HT1080 (cell line): ENCODE results near the gene SERINC5. TPM values are rescaled to one million over a fixed set of nuclear protein-coding genes. Genes with fewer than 3 reads are reported as not detected.
A peak's percentile ranks its signal among the peaks of the same experiment; 100 is the strongest.

Experiments used
- DNase-seq: peaks from one replicate; pipeline ENCODE4 v3.0.0-alpha.2; 2015; ENCODE audit warnings: low read depth
- total RNA-seq: library from RNA; depleted of rRNA; stranded (reverse); fragments of >200 nt; shearing (Covaris generic); gene quantifications from 2 replicates; pipeline ENCODE4 v1.2.3, GENCODE V29; 2014

The SERINC5 gene
- total RNA-seq, 1 experiment from 2014 or later, result 4.4 TPM

- DNase-seq, result no peak
These were observed 25.4 kb downstream of the SERINC5 start for GRCh38 chr5:80230269-80230992.

- no peak for DNase-seq
These were observed 26.0 kb downstream of the SERINC5 start for GRCh38 chr5:80229902-80230255.

- no peak for DNase-seq
These were observed 27.8 kb downstream of the SERINC5 start for GRCh38 chr5:80227979-80228596.

- DNase-seq, result no peak
These were observed 29.9 kb downstream of the SERINC5 start for GRCh38 chr5:80225934-80226326.

GRCh38 chr5:80225189-80225933, 30.5 kb downstream of the SERINC5 start:
- DNase-seq, result no peak

GRCh38 chr5:80223561-80223960, 32.3 kb downstream of the SERINC5 start:
- no peak for DNase-seq

- DNase-seq, result no peak
These were observed 35.5 kb downstream of the SERINC5 start for GRCh38 chr5:80220245-80220897.

- DNase-seq, result no peak
These were observed 36.5 kb downstream of the SERINC5 start for GRCh38 chr5:80219391-80219790.

- DNase-seq, result no peak
These were observed 38.2 kb downstream of the SERINC5 start for GRCh38 chr5:80217667-80218066.

GRCh38 chr5:80216753-80217596, 38.9 kb downstream of the SERINC5 start:
- no peak for DNase-seq

GRCh38 chr5:80216096-80216495, 39.8 kb downstream of the SERINC5 start:
- no peak for DNase-seq

- DNase-seq, result no peak
These were observed 40.3 kb downstream of the SERINC5 start for GRCh38 chr5:80215523-80215922.

- DNase-seq, result no peak
These were observed 42.4 kb downstream of the SERINC5 start for GRCh38 chr5:80213466-80213865.

- no peak for DNase-seq
These were observed 43.6 kb downstream of the SERINC5 start for GRCh38 chr5:80212171-80212667.

- DNase-seq, result no peak
These were observed 44.5 kb downstream of the SERINC5 start for GRCh38 chr5:80211327-80211726.

GRCh38 chr5:80210014-80210413, 45.8 kb downstream of the SERINC5 start:
- no peak for DNase-seq

- no peak for DNase-seq
These were observed 47.5 kb downstream of the SERINC5 start for GRCh38 chr5:80208381-80208780.

- no peak for DNase-seq
These were observed 48.0 kb downstream of the SERINC5 start for GRCh38 chr5:80207832-80208231.

GRCh38 chr5:80206282-80206681, 49.6 kb downstream of the SERINC5 start:
- peak; percentile 47 for DNase-seq

GRCh38 chr5:80205846-80206245, 50.0 kb downstream of the SERINC5 start:
- DNase-seq, result no peak
